Mesangial cell (primary cell): ENCODE results near the gene MISP. TPM values are rescaled to one million over a fixed set of nuclear protein-coding genes. Genes with fewer than 3 reads are reported as not detected.

Experiments used
- total RNA-seq: library from RNA; depleted of rRNA; stranded (reverse); fragments of >200 nt; gene quantifications from 2 replicates; pipeline ENCODE4 v1.2.3, GENCODE V29; 2015

The MISP gene, protein sequence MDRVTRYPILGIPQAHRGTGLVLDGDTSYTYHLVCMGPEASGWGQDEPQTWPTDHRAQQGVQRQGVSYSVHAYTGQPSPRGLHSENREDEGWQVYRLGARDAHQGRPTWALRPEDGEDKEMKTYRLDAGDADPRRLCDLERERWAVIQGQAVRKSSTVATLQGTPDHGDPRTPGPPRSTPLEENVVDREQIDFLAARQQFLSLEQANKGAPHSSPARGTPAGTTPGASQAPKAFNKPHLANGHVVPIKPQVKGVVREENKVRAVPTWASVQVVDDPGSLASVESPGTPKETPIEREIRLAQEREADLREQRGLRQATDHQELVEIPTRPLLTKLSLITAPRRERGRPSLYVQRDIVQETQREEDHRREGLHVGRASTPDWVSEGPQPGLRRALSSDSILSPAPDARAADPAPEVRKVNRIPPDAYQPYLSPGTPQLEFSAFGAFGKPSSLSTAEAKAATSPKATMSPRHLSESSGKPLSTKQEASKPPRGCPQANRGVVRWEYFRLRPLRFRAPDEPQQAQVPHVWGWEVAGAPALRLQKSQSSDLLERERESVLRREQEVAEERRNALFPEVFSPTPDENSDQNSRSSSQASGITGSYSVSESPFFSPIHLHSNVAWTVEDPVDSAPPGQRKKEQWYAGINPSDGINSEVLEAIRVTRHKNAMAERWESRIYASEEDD
- 7.0 and 20.2 TPM in 2 replicates for total RNA-seq

DNA sequence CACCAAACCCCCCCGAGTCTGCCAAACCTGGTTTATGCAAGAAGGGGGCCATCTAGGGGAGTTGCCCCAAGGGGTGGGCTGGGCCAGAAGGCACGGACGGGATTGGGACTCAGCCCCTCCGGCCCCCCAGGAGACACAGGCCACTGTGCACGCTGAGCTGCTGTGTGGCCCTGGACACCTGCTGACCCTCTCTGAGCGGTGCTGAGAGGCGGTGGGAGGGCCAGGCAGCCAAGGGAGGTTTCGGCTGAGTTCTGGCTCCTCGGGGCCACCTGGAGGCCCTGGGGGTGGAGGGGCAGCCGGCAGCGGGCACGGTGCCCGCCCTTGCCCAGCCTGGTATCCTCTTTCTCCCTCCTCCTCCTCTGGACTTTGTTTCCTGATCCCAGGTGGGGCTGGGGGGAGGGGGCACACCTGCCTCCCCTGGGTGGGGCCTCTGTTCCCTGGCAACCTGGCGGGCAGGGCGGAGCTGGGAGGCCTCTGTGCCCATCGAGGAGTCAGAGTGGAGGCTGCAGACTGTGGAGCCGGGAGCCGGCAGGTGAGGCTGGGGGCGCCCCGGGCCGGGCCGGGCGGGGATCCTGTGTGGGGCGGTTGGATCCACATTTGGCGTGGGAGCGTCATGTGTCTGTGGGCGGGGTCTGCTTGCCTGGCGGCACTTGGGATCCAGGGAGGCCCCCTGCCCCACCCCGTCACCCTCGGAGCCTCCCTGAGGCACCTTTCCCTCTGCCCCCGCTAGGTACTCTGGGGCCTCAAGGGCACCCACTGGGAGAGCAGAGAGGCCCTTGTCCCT lies at the start of gene MISP:
Gene MISP, plus strand, starts transcription at position 473 of the 784 bp plus-strand sequence. CDS start 5,835 bp downstream, outside the sequence.

DNA sequence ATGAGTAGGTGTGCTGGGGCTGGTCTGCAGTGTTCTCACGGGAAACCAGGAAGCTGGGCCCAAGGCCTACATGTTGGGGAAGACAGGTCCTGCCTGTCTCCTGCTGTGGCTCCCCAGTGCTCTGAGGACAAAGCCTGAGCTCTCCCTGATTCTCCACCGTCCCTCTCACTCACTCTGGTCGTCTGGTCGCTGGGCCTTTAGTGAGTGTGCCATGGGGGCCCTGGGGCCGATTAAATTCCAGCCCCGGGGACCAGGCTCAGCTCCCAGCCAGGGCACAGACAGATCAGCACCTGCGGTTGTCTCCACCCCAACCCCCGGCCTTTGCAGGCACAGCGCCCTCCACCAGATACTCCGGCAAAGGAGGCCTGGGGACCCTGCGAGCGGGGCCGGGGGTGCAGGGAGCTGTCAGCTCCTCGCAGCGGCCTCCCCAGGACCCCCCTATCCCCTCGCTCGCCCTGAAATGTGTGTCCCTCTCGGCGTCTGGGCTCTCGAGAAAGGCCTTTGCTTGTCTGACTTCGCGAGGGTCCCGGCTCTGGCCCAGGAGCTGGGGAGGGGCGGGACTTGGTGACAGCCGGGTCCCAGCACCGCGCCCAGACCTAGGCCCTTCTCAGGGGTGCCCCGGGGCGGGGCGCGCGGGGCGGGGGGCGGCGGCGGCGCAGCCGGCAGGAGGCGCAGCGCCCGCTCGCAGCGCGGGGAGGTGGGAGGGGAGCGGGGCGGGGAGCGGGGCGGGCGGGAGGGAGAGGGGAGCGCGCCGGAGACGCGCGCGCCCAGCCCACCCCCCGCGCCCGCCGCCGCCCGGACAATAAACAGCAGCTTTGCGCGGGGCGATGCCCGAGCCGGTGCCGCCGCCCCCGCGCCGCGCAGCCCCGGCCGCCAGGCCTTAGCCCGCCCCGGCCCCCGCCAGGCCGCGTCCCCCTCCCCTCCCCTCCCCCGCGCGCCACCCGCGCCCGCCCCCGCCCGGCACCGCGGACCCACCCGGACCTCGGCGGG lies 42.5 kb upstream of the MISP start, which contains the start of gene PALM:
Gene PALM, plus strand, starts transcription at position 782 of the 990 bp plus-strand sequence. CDS start 212 bp downstream, outside the sequence.

DNA sequence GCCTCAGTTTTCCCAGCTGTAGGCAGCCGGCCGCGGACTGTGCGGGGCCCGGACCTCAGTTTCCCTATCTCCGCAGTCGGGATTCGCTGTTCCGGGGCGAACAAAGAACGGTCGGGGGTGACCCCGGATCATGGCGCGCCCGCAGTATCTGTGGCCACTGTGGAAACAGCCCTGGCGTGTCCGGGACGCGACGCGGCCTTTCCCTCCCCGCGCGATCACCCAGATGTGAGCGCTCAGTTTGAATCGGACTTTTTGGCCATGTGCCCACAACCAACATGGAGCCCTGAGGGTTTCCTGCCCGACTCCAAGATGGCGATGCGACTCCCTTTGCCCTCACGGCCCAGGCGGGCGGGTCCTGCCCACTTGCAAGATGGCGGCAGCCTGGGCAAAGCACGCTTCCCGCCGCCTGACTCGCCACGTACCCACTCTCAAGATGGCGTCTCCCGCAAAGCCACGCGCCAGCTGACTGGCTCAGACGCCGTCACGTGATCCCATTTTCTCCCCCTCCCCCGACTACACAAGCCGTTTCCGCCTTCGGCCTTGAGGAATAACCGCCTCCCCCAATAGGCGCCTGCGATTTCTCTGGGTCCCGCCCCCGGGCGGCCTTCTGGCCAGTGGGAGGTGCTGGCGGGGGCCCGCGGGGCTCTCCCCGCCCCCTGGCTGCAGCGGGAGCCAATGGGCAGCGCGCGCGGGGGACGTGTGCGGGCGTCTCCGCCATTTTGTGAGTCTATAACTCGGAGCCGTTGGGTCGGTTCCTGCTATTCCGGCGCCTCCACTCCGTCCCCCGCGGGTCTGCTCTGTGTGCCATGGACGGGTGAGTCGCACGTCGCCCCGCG lies 46.0 kb downstream of the MISP start, which contains the start of gene PTBP1:
Gene PTBP1, plus strand, starts transcription at position 761 of the 836 bp plus-strand sequence. Its CDS starts 46 bp downstream, at position 807.

Other genes starting within 250 kb of the MISP start
- gene TPGS1, start 243.6 kb upstream of the MISP start, total RNA-seq = 23.3 and 64.3 TPM in 2 replicates
- 104 and 108 TPM in 2 replicates for gene CDC34, start 219.4 kb upstream of the MISP start, total RNA-seq
- gene GZMM, start 207.1 kb upstream of the MISP start, total RNA-seq = not detected in 2 replicates
- gene BSG, start 178.5 kb upstream of the MISP start, total RNA-seq = 691 and 1,095 TPM in 2 replicates
- 1.1 and 2.8 TPM in 2 replicates for gene HCN2, start 161.2 kb upstream of the MISP start, total RNA-seq
- gene POLRMT, start 117.6 kb upstream of the MISP start, total RNA-seq = 40.4 and 65.2 TPM in 2 replicates
- 0.16 and 0.51 TPM in 2 replicates for gene FGF22, start 111.2 kb upstream of the MISP start, total RNA-seq
- gene RNF126, start 87.9 kb upstream of the MISP start, total RNA-seq = 82.0 and 136 TPM in 2 replicates
- 507 and 589 TPM in 2 replicates for gene FSTL3, start 74.7 kb upstream of the MISP start, total RNA-seq
- gene PRSS57, start 55.7 kb upstream of the MISP start, total RNA-seq = not detected in 2 replicates
- gene PALM, start 42.2 kb upstream of the MISP start, total RNA-seq = 6.0 and 75.6 TPM in 2 replicates
- gene PTBP1, start 46.3 kb downstream of the MISP start, total RNA-seq = 230 and 407 TPM in 2 replicates
- gene PLPPR3, start 70.8 kb downstream of the MISP start, total RNA-seq = 1.5 and 4.7 TPM in 2 replicates
- not detected in 2 replicates for gene AZU1, start 76.7 kb downstream of the MISP start, total RNA-seq
- not detected in 2 replicates for gene PRTN3, start 89.9 kb downstream of the MISP start, total RNA-seq
- gene ELANE, start 101.2 kb downstream of the MISP start, total RNA-seq = 0.63 TPM in 1 of 2 replicates, not detected in the other
- gene CFD, start 108.6 kb downstream of the MISP start, total RNA-seq = 0.81 and 7.0 TPM in 2 replicates
- gene MED16, start 142.1 kb downstream of the MISP start, total RNA-seq = 63.2 and 66.3 TPM in 2 replicates
- not detected in 2 replicates for gene RNU6-9, start 142.4 kb downstream of the MISP start, total RNA-seq
- gene R3HDM4, start 162.1 kb downstream of the MISP start, total RNA-seq = 45.5 and 61.0 TPM in 2 replicates
- 0.13 TPM in 1 of 2 replicates, not detected in the other for gene KISS1R, start 166.2 kb downstream of the MISP start, total RNA-seq
- gene ARID3A, start 174.9 kb downstream of the MISP start, total RNA-seq = 22.1 and 24.1 TPM in 2 replicates
- gene WDR18, start 233.2 kb downstream of the MISP start, total RNA-seq = 91.8 and 108 TPM in 2 replicates
- gene GRIN3B, start 249.3 kb downstream of the MISP start, total RNA-seq = 0.49 and 2.5 TPM in 2 replicates